HepG2 (cell line): Measurements from ENCODE around the gene HSCB. TPM values are rescaled to one million over a fixed set of nuclear protein-coding genes. Genes with fewer than 3 reads are reported as not detected.

Experiments used
- ARID5B ChIP-seq: IDR thresholded peaks from 2 replicates; pipeline ENCODE4 v1.4.0; 2020; ENCODE audit warnings: mild to moderate bottlenecking, missing genetic modification reagents
- CC2D1A ChIP-seq: sonication (generic); formaldehyde crosslinking; IDR thresholded peaks from 2 replicates; pipeline ENCODE4 v1.8.1; 2023; ENCODE audit warnings: mild to moderate bottlenecking, missing genetic modification reagents
- CREM ChIP-seq, 2 experiments: sonication (generic) in 1 of 2; formaldehyde crosslinking in 1 of 2; IDR thresholded peaks; 2 replicates each; pipeline versions ENCODE4 v1.4.0 to v1.6.1; 2016 to 2020; ENCODE audit warnings: antibody characterized with exemption in 1 of 2, mild to moderate bottlenecking in 1 of 2, missing genetic modification reagents in 1 of 2
- DPF2 ChIP-seq: sonication (generic); formaldehyde crosslinking; IDR thresholded peaks from 2 replicates; pipeline ENCODE4 v1.4.0; 2020; ENCODE audit warnings: mild to moderate bottlenecking, low read depth, missing genetic modification reagents, borderline replicate concordance
- MAFF ChIP-seq: IDR thresholded peaks from 2 replicates; pipeline ENCODE4 v1.6.1; 2011; ENCODE audit warnings: low read depth, low read length, improper control_type of control experiment
- POLR2A ChIP-seq, 2 experiments: IDR thresholded peaks; 2 replicates each; pipeline ENCODE4 v1.6.1; 2011; ENCODE audit warnings: low read depth in 2 of 2, low read length in 2 of 2, mild to moderate bottlenecking in 1 of 2, moderate library complexity in 1 of 2; ENCODE audit not compliant: insufficient read depth in 1 of 2
- PRDM10 ChIP-seq: sonication (generic); formaldehyde crosslinking; IDR thresholded peaks from 2 replicates; pipeline ENCODE4 v1.4.0; 2020; ENCODE audit warnings: low read depth, missing genetic modification reagents
- PREB ChIP-seq: sonication (generic); formaldehyde crosslinking; IDR thresholded peaks from 2 replicates; pipeline ENCODE4 v1.4.0; 2020; ENCODE audit warnings: missing genetic modification reagents
- TCF7L2 ChIP-seq: IDR thresholded peaks from 2 replicates; pipeline ENCODE4 v1.6.1; 2011; ENCODE audit warnings: mild to moderate bottlenecking, low read depth, low read length, moderate library complexity
- TFAP4 ChIP-seq: sonication (generic); IDR thresholded peaks from 2 replicates; pipeline ENCODE4 v1.6.1; 2016; ENCODE audit warnings: low read depth, borderline replicate concordance
- ZGPAT ChIP-seq: IDR thresholded peaks from 2 replicates; pipeline ENCODE4 v1.6.1; 2016; ENCODE audit warnings: mild to moderate bottlenecking
- ZNF24 ChIP-seq: fragments of 450-650 bp; IDR thresholded peaks from 2 replicates; pipeline ENCODE4 v1.6.1; 2017; ENCODE audit warnings: antibody characterized with exemption, mild to moderate bottlenecking
- ZNF263 ChIP-seq: sonication (generic); formaldehyde crosslinking; IDR thresholded peaks from 2 replicates; pipeline ENCODE4 v1.4.0; 2020; ENCODE audit warnings: missing genetic modification reagents
- ZNF281 ChIP-seq: sonication (generic); formaldehyde crosslinking; IDR thresholded peaks from 2 replicates; pipeline ENCODE4 v1.4.0; 2020; ENCODE audit warnings: missing genetic modification reagents, borderline replicate concordance
- ZNF773 ChIP-seq: sonication (generic); formaldehyde crosslinking; IDR thresholded peaks from 2 replicates; pipeline ENCODE4 v1.4.0; 2020; ENCODE audit warnings: missing genetic modification reagents, borderline replicate concordance
- polyA plus RNA-seq, 8 experiments: library from polyadenylated mRNA; depleted of rRNA in 3 of 8; stranded (reverse) in 7 of 8; unstranded in 1 of 8; fragments of >200 nt; fragmentation: Illumina TruSeq in 4 of 8; extraction: Trizol in 4 of 8; gene quantifications; 2 replicates each; pipeline versions ENCODE4 v1.2.1 to v1.2.3, GENCODE V29; 2011 to 2016; ENCODE audit warnings: low read depth in 4 of 8, missing spikeins in 1 of 8, mixed read lengths in 1 of 8; ENCODE audit not compliant: insufficient read depth in 1 of 8
- total RNA-seq, 5 experiments: library from RNA; depleted of rRNA; stranded (reverse); fragments of >200 nt; fragmentation: Illumina TruSeq; extraction: Trizol; gene quantifications; 2 replicates each; pipeline ENCODE4 v1.2.3, GENCODE V29; 2016; ENCODE audit warnings: low read depth in 1 of 5

Gene HSCB
- total and polyA plus RNA-seq, 2 of the 13 experiments (the other 11 are each of a cell fraction or from before 2014, with no cell fraction given) = 15.4 to 20.9 TPM

- TF ChIP-seq ARID5B (CRISPR knock-in tag) (peak; percentile 92), PREB (CRISPR knock-in tag) (no peak), DPF2 (CRISPR knock-in tag) (no peak), CC2D1A (CRISPR knock-in tag) (no peak), ZGPAT (peak; percentile 58), ZNF281 (peak; percentile 45; the same call in 1 of the 2 replicates), MAFF (no peak), PRDM10 (no peak), TFAP4 (peak; percentile 96), POLR2A (IDR thresholded peaks at IDR 0.05; ENCODE audit: insufficient read depth in 1 of 2, low read depth in 2 of 2, low read length in 2 of 2) (no peak), ZNF24 (no peak), ZNF773 (CRISPR knock-in tag) (no peak), TCF7L2 (no peak), CREM (IDR thresholded peaks at IDR 0.05) (peak; percentile 79), CREM (CRISPR knock-in tag; IDR thresholded peaks at IDR 0.05) (no peak), ZNF263 (CRISPR knock-in tag) (no peak)
These were observed 18.2 kb downstream of the HSCB start (continued) for GRCh38 chr22:28759861-28760560.
